Endodermal cell (in vitro differentiated cells): Measurements from ENCODE around the gene NOC4L. TPM values are rescaled to one million over a fixed set of nuclear protein-coding genes. Genes with fewer than 3 reads are reported as not detected.

Experiments
- DNase-seq: peaks from one replicate; pipeline ENCODE4 v3.0.0-alpha.2; 2017
- H3K27ac ChIP-seq: 2 replicates; pipeline ENCODE4 v1.5.1; 2013; ENCODE audit warnings: mild to moderate bottlenecking, low read depth, low read length, moderate library complexity
- H3K27me3 ChIP-seq: 2 replicates; pipeline ENCODE4 v1.6.1; 2013; ENCODE audit warnings: mild to moderate bottlenecking, low read length, moderate library complexity; ENCODE audit not compliant: insufficient read depth, control insufficient read depth, poor library complexity, severe bottlenecking
- H3K36me3 ChIP-seq: 2 replicates; pipeline ENCODE4 v1.7.0; 2013; ENCODE audit warnings: mild to moderate bottlenecking, low read length, moderate library complexity; ENCODE audit not compliant: control insufficient read depth, insufficient read depth
- H3K4me1 ChIP-seq: one replicate; pipeline ENCODE4 v1.7.0; 2013; ENCODE audit warnings: low read length; ENCODE audit not compliant: control insufficient read depth, insufficient read depth
- H3K4me3 ChIP-seq: 2 replicates; pipeline ENCODE4 v1.5.1; 2013; ENCODE audit warnings: mild to moderate bottlenecking, low read length, moderate library complexity
- H3K9ac ChIP-seq: 2 replicates; pipeline ENCODE4 v1.6.1; 2013; ENCODE audit warnings: mild to moderate bottlenecking, low read length, moderate library complexity; ENCODE audit not compliant: poor library complexity, severe bottlenecking; ENCODE audit errors: extremely low read depth
- H3K9me3 ChIP-seq: 2 replicates; pipeline ENCODE4 v1.6.1; 2013; ENCODE audit warnings: mild to moderate bottlenecking, low read length, moderate library complexity; ENCODE audit not compliant: control insufficient read depth
- H3K27ac Mint-ChIP-seq: 2 replicates; pipeline ENCODE4 v1.8.0; 2020; ENCODE audit warnings: mixed read lengths
- H3K27me3 Mint-ChIP-seq: 2 replicates; pipeline ENCODE4 v1.8.0; 2021; ENCODE audit warnings: mild to moderate bottlenecking, mixed read lengths; ENCODE audit not compliant: insufficient read depth
- H3K36me3 Mint-ChIP-seq: 2 replicates; pipeline ENCODE4 v1.8.0; 2020; ENCODE audit warnings: low read depth, mixed read lengths
- H3K4me1 Mint-ChIP-seq: 2 replicates; pipeline ENCODE4 v1.8.0; 2020; ENCODE audit warnings: mixed read lengths
- H3K4me3 Mint-ChIP-seq: 2 replicates; pipeline ENCODE4 v1.8.0; 2020; ENCODE audit warnings: mild to moderate bottlenecking, moderate library complexity, mixed read lengths
- H3K9me3 Mint-ChIP-seq: 2 replicates; pipeline ENCODE4 v1.8.0; 2020; ENCODE audit warnings: mild to moderate bottlenecking, mixed read lengths
- CTCF ChIP-seq: fragments of 200-600 bp; sonication (generic); conservative IDR thresholded peaks from 2 replicates; pipeline ENCODE4 v1.5.0; 2021; ENCODE audit warnings: antibody characterized with exemption, mild to moderate bottlenecking
- WGBS, 2 experiments: methylation state at CpG; one replicate each; pipeline versions ENCODE4 v1.1.5 to v1.1.7; 2013; ENCODE audit warnings: missing lambda C conversion rate in 2 of 2, mixed read lengths in 1 of 2; ENCODE audit not compliant: insufficient coverage in 1 of 2, insufficient read length in 1 of 2; 5-methylcytosine and 5-hydroxymethylcytosine counted together
- total RNA-seq, 2 donors: library from RNA; stranded (reverse); fragmentation: NEBNext Ultra II Directional in 1 of 2; extraction: Animal tissue kit (Norgen Biotek cat#: 25700) in 1 of 2; gene quantifications; 2 replicates in 1 of 2; 3 replicates in 1 of 2; pipeline ENCODE4 v1.2.1, GENCODE V29; 2021

The NOC4L gene
- total RNA-seq, 2 donors from 2014 or later = 22.7 to 32.7 TPM

- Histone ChIP-seq H3K4me3 (no peak overlapping the region), H3K4me1 (no peaks in the 10 kb centered on the region), H3K36me3 (no peaks in the 10 kb centered on the region), H3K27ac (no peak overlapping the region), H3K9ac (no peak overlapping the region), H3K9me3 (peaks cover 5% of the 10 kb centered on the region), H3K27me3 (no peaks in the 10 kb centered on the region)
- peaks cover 2% of the 10 kb centered on the region for H3K36me3 Mint-ChIP-seq
- no peak for DNase-seq
- peaks cover 3% of the 10 kb centered on the region for H3K9me3 Mint-ChIP-seq
- H3K27ac Mint-ChIP-seq = no peak overlapping the region
- H3K27me3 Mint-ChIP-seq = peaks cover 15% of the 10 kb centered on the region
- WGBS, 2 experiments = 83 to 90% methylated on average over 9 to 18 of the region's 18 CpGs
- no peaks in the 10 kb centered on the region for H3K4me1 Mint-ChIP-seq
- TF ChIP-seq CTCF = no peak
- H3K4me3 Mint-ChIP-seq = no peak overlapping the region
These were observed 54.8 kb downstream of the NOC4L start for GRCh38 chr12:132199101-132199500.

GRCh38 chr12:132199526-132200319, 55.5 kb downstream of the NOC4L start:
- no peaks in the 10 kb centered on the region for H3K36me3 ChIP-seq
- H3K27me3 ChIP-seq = no peaks in the 10 kb centered on the region
- 83 to 90% methylated on average over 19 to 24 of the region's 24 CpGs for WGBS, 2 experiments
- H3K27ac ChIP-seq = no peak overlapping the region
- TF ChIP-seq CTCF = no peak
- no peaks in the 10 kb centered on the region for H3K4me1 Mint-ChIP-seq
- H3K4me1 ChIP-seq = no peaks in the 10 kb centered on the region
- H3K9me3 ChIP-seq = no peaks in the 10 kb centered on the region
- no peaks in the 10 kb centered on the region for H3K36me3 Mint-ChIP-seq
- DNase-seq = no peak
- H3K4me3 ChIP-seq = no peak overlapping the region
- H3K9ac ChIP-seq = no peak overlapping the region
- H3K27me3 Mint-ChIP-seq = peaks cover 14% of the 10 kb centered on the region
- H3K9me3 Mint-ChIP-seq = no peaks in the 10 kb centered on the region
- H3K4me3 Mint-ChIP-seq = no peak overlapping the region
- H3K27ac Mint-ChIP-seq = no peak overlapping the region

GRCh38 chr12:132200800-132201199, 56.5 kb downstream of the NOC4L start:
- Mint-ChIP-seq H3K4me3 (no peak overlapping the region), H3K4me1 (no peaks in the 10 kb centered on the region)

More at GRCh38 chr12:132200800-132201199, 56.5 kb downstream of the NOC4L start:
- 86% methylated on average over 19 of the region's 19 CpGs for WGBS, 2 experiments
- no peaks in the 10 kb centered on the region for H3K9me3 Mint-ChIP-seq
- H3K9me3 ChIP-seq = no peaks in the 10 kb centered on the region
- peaks cover 13% of the 10 kb centered on the region for H3K27me3 Mint-ChIP-seq
- no peak for DNase-seq
- no peak overlapping the region for H3K27ac ChIP-seq
- no peaks in the 10 kb centered on the region for H3K36me3 ChIP-seq
- H3K9ac ChIP-seq = no peak overlapping the region
- H3K27ac Mint-ChIP-seq = no peak overlapping the region
- no peaks in the 10 kb centered on the region for H3K4me1 ChIP-seq
- no peak for TF ChIP-seq CTCF
- no peaks in the 10 kb centered on the region for H3K36me3 Mint-ChIP-seq
- H3K4me3 ChIP-seq = no peak overlapping the region
- H3K27me3 ChIP-seq = no peaks in the 10 kb centered on the region
